Astrocyte (in vitro differentiated cells and primary cell): ENCODE results near the gene ULK4.

Experiments used
- CTCF ChIP-seq: IDR thresholded peaks from 2 replicates; pipeline ENCODE4 v1.5.1; 2011; ENCODE audit warnings: low read depth, mild to moderate bottlenecking, inconsistent platforms, low read length, moderate library complexity; ENCODE audit not compliant: insufficient read depth
- EZH2 ChIP-seq: IDR thresholded peaks from 2 replicates; pipeline ENCODE4 v1.6.1; 2012; ENCODE audit warnings: mild to moderate bottlenecking, low read length, inconsistent platforms; ENCODE audit not compliant: insufficient read depth

- TF ChIP-seq CTCF (no peak), EZH2 (no peak)
These were observed 535.4 kb downstream of the ULK4 start for GRCh38 chr3:41426485-41426884.
